ENCODE measurements around the gene MTMR3. TPM values are rescaled to one million over a fixed set of nuclear protein-coding genes. Genes with fewer than 3 reads are reported as not detected.
"Not testable (repeated sequence)": the region's sequence is repeated elsewhere in the genome, so short reads cannot be mapped to it uniquely, and the experiment has no call there.

The MTMR3 gene
- total RNA-seq, 1 donor = 57.6 TPM

- no peak for DNase-seq (ENCODE audit: low read depth in 2 of 3, low spot score in 2 of 3)
Measured at GRCh38 chr22:30044881-30045493, 162.0 kb downstream of the MTMR3 start.

GRCh38 chr22:30045494-30045887, 162.5 kb downstream of the MTMR3 start:
- DNase-seq (ENCODE audit: low read depth in 2 of 3, low spot score in 2 of 3) = no peak

- no peak for DNase-seq (ENCODE audit: low read depth in 2 of 3, low spot score in 2 of 3)
Measured at GRCh38 chr22:30045901-30046715, 163.1 kb downstream of the MTMR3 start.

GRCh38 chr22:30046716-30047363, 163.9 kb downstream of the MTMR3 start:
- no peak for DNase-seq (ENCODE audit: low read depth in 2 of 3, low spot score in 2 of 3)

- DNase-seq (ENCODE audit: low read depth in 2 of 3, low spot score in 2 of 3) = peak; percentile 5 to 74 (median 41)
Measured at GRCh38 chr22:30047364-30047738, 164.4 kb downstream of the MTMR3 start.

- DNase-seq (ENCODE audit: low read depth in 2 of 3, low spot score in 2 of 3) = no peak
Measured at GRCh38 chr22:30048681-30049080, 165.7 kb downstream of the MTMR3 start.

- DNase-seq (ENCODE audit: low read depth in 2 of 3, low spot score in 2 of 3) = no peak
Measured at GRCh38 chr22:30054067-30054763, 171.2 kb downstream of the MTMR3 start.

- DNase-seq (ENCODE audit: low read depth in 2 of 3, low spot score in 2 of 3) = no peak
Measured at GRCh38 chr22:30054764-30055069, 171.7 kb downstream of the MTMR3 start.

- DNase-seq (ENCODE audit: low read depth in 2 of 3, low spot score in 2 of 3) = no peak
Measured at GRCh38 chr22:30056015-30056414, 173.0 kb downstream of the MTMR3 start.

GRCh38 chr22:30057375-30057774, 174.4 kb downstream of the MTMR3 start:
- DNase-seq (ENCODE audit: low read depth in 2 of 3, low spot score in 2 of 3) = no peak

- not testable (repeated sequence) for DNase-seq (ENCODE audit: low read depth in 2 of 3, low spot score in 2 of 3)
Measured at GRCh38 chr22:30059346-30060020, 176.5 kb downstream of the MTMR3 start.

GRCh38 chr22:30061094-30061493, 178.1 kb downstream of the MTMR3 start:
- not testable (repeated sequence) for DNase-seq (ENCODE audit: low read depth in 2 of 3, low spot score in 2 of 3)

- no peak for DNase-seq (ENCODE audit: low read depth in 2 of 3, low spot score in 2 of 3)
Measured at GRCh38 chr22:30062259-30062658, 179.3 kb downstream of the MTMR3 start.

- DNase-seq (ENCODE audit: low read depth in 2 of 3, low spot score in 2 of 3) = no peak
Measured at GRCh38 chr22:30062950-30063349, 180.0 kb downstream of the MTMR3 start.

GRCh38 chr22:30064172-30064571, 181.2 kb downstream of the MTMR3 start:
- no peak for DNase-seq (ENCODE audit: low read depth in 2 of 3, low spot score in 2 of 3)

- no peak for DNase-seq (ENCODE audit: low read depth in 2 of 3, low spot score in 2 of 3)
Measured at GRCh38 chr22:30073743-30074142, 190.8 kb downstream of the MTMR3 start.

- DNase-seq (ENCODE audit: low read depth in 2 of 3, low spot score in 2 of 3) = no peak
Measured at GRCh38 chr22:30074147-30074546, 191.2 kb downstream of the MTMR3 start.

GRCh38 chr22:30074994-30075393, 192.0 kb downstream of the MTMR3 start:
- DNase-seq (ENCODE audit: low read depth in 2 of 3, low spot score in 2 of 3) = no peak

GRCh38 chr22:30077279-30077880, 194.4 kb downstream of the MTMR3 start:
- no peak for DNase-seq (ENCODE audit: low read depth in 2 of 3, low spot score in 2 of 3)
